ENCODE results near the gene OVAAL.

OVAAL gene

GRCh38 chr1:180533266-180533987, 25.3 kb upstream of the OVAAL start (continued):
- TF ChIP-seq CSDC2 (CRISPR knock-in tag; IDR thresholded peaks at IDR 0.05), result no peak
- no peak for TF ChIP-seq ESRRG (CRISPR knock-in tag; IDR thresholded peaks at IDR 0.05)
- no peak for TF ChIP-seq RARB (CRISPR knock-in tag; IDR thresholded peaks at IDR 0.05)

GRCh38 chr1:180534214-180534613, 24.6 kb upstream of the OVAAL start:
- ATAC-seq, result peak; percentile 37; the same call in 2 of the 3 replicates
- TF ChIP-seq CSDC2 (CRISPR knock-in tag; IDR thresholded peaks at IDR 0.05) (no peak), RARB (CRISPR knock-in tag; IDR thresholded peaks at IDR 0.05) (no peak), TSHZ2 (CRISPR knock-in tag; IDR thresholded peaks at IDR 0.05) (no peak), OSR1 (CRISPR knock-in tag; IDR thresholded peaks at IDR 0.05) (no peak), ESRRG (CRISPR knock-in tag; IDR thresholded peaks at IDR 0.05) (no peak), CREB5 (CRISPR knock-in tag; IDR thresholded peaks at IDR 0.05; ENCODE audit: low read depth) (no peak), PPARA (CRISPR knock-in tag; IDR thresholded peaks at IDR 0.05; ENCODE audit: borderline replicate concordance) (no peak), TCF4 (CRISPR knock-in tag; IDR thresholded peaks at IDR 0.05; ENCODE audit: borderline replicate concordance) (no peak), ZNF565 (CRISPR knock-in tag; conservative IDR thresholded peaks at IDR 0.05; ENCODE audit: low read depth) (no peak), ZFP3 (CRISPR knock-in tag; IDR thresholded peaks at IDR 0.05) (no peak), ARNTL (CRISPR knock-in tag; IDR thresholded peaks at IDR 0.05; ENCODE audit: borderline replicate concordance, low read depth) (no peak), PATZ1 (CRISPR knock-in tag; IDR thresholded peaks at IDR 0.05; ENCODE audit: borderline replicate concordance) (no peak), POU6F1 (CRISPR knock-in tag; IDR thresholded peaks at IDR 0.05; ENCODE audit: borderline replicate concordance, low read depth) (no peak), ISL1 (CRISPR knock-in tag; IDR thresholded peaks at IDR 0.05) (no peak), ZNF8 (CRISPR knock-in tag; IDR thresholded peaks at IDR 0.05) (no peak)

GRCh38 chr1:180535418-180535999, 23.3 kb upstream of the OVAAL start:
- no peak for TF ChIP-seq ZFP30 (CRISPR knock-in tag; IDR thresholded peaks at IDR 0.05)
- no peak for TF ChIP-seq ZFP3 (CRISPR knock-in tag; IDR thresholded peaks at IDR 0.05)
- TF ChIP-seq ISL1 (CRISPR knock-in tag; IDR thresholded peaks at IDR 0.05), result no peak
- TF ChIP-seq ZNF8 (CRISPR knock-in tag; IDR thresholded peaks at IDR 0.05), result no peak

GRCh38 chr1:180536821-180537372, 21.9 kb upstream of the OVAAL start:
- no peak for ATAC-seq
- TF ChIP-seq RARB (CRISPR knock-in tag; IDR thresholded peaks at IDR 0.05) (no peak), TOX (CRISPR knock-in tag; IDR thresholded peaks at IDR 0.05; ENCODE audit: borderline replicate concordance) (no peak), PATZ1 (CRISPR knock-in tag; IDR thresholded peaks at IDR 0.05; ENCODE audit: borderline replicate concordance) (no peak), SNAI2 (CRISPR knock-in tag; IDR thresholded peaks at IDR 0.05) (no peak), CSDC2 (CRISPR knock-in tag; IDR thresholded peaks at IDR 0.05) (no peak), ZC3H10 (CRISPR knock-in tag; IDR thresholded peaks at IDR 0.05) (no peak), GLIS3 (CRISPR knock-in tag; IDR thresholded peaks at IDR 0.05) (no peak)

More at GRCh38 chr1:180535418-180535999, 23.3 kb upstream of the OVAAL start:
- no peak for ATAC-seq

Data from SK-N-SH treated with all-trans-retinoic acid at 6 μM for 48 hours (cell line).